BE2C (cell line): ENCODE measurements around the gene SLIT1.

Experiments
- DNase-seq: peaks from one replicate; pipeline ENCODE4 v3.0.0-alpha.2; 2020
- H3K27me3 ChIP-seq: fragments of 250-450 bp; sonication (Bioruptor Pico); 2 replicates; pipeline ENCODE4 v1.5.1; 2020; ENCODE audit warnings: mild to moderate bottlenecking
- H3K36me3 ChIP-seq: fragments of 250-450 bp; sonication (Bioruptor Pico); 2 replicates; pipeline ENCODE4 v1.5.1; 2020; ENCODE audit warnings: mild to moderate bottlenecking
- H3K4me1 ChIP-seq: fragments of 250-450 bp; sonication (Bioruptor Pico); 2 replicates; pipeline ENCODE4 v1.5.1; 2020
- H3K4me3 ChIP-seq: 2 replicates; pipeline ENCODE4 v1.5.1; 2011; ENCODE audit warnings: low read depth, low read length
- H3K9me3 ChIP-seq: fragments of 250-450 bp; sonication (Bioruptor Pico); 2 replicates; pipeline ENCODE4 v1.5.1; 2020
- CTCF ChIP-seq: IDR thresholded peaks from 2 replicates; pipeline ENCODE4 v1.5.1; 2012; ENCODE audit warnings: mild to moderate bottlenecking, low read depth, low read length

SLIT1 gene

GRCh38 chr10:97138846-97139245 is 46.9 kb downstream of the SLIT1 start:
- Histone ChIP-seq H3K9me3 (no peaks in the 10 kb centered on the region), H3K36me3 (no peaks in the 10 kb centered on the region), H3K4me3 (no peak overlapping the region), H3K27me3 (no peaks in the 10 kb centered on the region), H3K4me1 (peaks cover 19% of the 10 kb centered on the region)
- TF ChIP-seq CTCF = no peak
- no peak for DNase-seq

- TF ChIP-seq CTCF = peak; percentile 19; the same call in 1 of the 2 replicates
Observed at GRCh38 chr10:97138174-97138573, 47.6 kb downstream of the SLIT1 start.

GRCh38 chr10:97136756-97137155 is 49.0 kb downstream of the SLIT1 start:
- Histone ChIP-seq H3K9me3 (no peaks in the 10 kb centered on the region), H3K4me1 (peaks cover 19% of the 10 kb centered on the region), H3K36me3 (no peaks in the 10 kb centered on the region), H3K4me3 (no peak overlapping the region), H3K27me3 (no peaks in the 10 kb centered on the region)
- no peak for TF ChIP-seq CTCF
- no peak for DNase-seq

More at GRCh38 chr10:97138174-97138573, 47.6 kb downstream of the SLIT1 start:
- no peak for DNase-seq
- Histone ChIP-seq H3K36me3 (no peaks in the 10 kb centered on the region), H3K9me3 (no peaks in the 10 kb centered on the region), H3K4me3 (no peak overlapping the region), H3K4me1 (peaks cover 19% of the 10 kb centered on the region), H3K27me3 (no peaks in the 10 kb centered on the region)

- no peak for TF ChIP-seq CTCF
- Histone ChIP-seq H3K27me3 (no peaks in the 10 kb centered on the region), H3K9me3 (no peaks in the 10 kb centered on the region), H3K4me3 (no peak overlapping the region), H3K4me1 (peaks cover 11% of the 10 kb centered on the region), H3K36me3 (no peaks in the 10 kb centered on the region)
- no peak for DNase-seq
Observed at GRCh38 chr10:97135464-97135863, 50.3 kb downstream of the SLIT1 start.

- peaks cover 7% of the 10 kb centered on the region for H3K4me1 ChIP-seq
- no peaks in the 10 kb centered on the region for H3K9me3 ChIP-seq
- no peak overlapping the region for H3K4me3 ChIP-seq
- DNase-seq = no peak
- no peaks in the 10 kb centered on the region for H3K36me3 ChIP-seq
- no peak for TF ChIP-seq CTCF
- no peaks in the 10 kb centered on the region for H3K27me3 ChIP-seq
Observed at GRCh38 chr10:97134983-97135382, 50.8 kb downstream of the SLIT1 start.

GRCh38 chr10:97134110-97134509 is 51.6 kb downstream of the SLIT1 start:
- H3K4me1 ChIP-seq = peaks cover 6% of the 10 kb centered on the region; the same call in 1 of the 2 replicates
- H3K36me3 ChIP-seq = no peaks in the 10 kb centered on the region
- no peaks in the 10 kb centered on the region for H3K9me3 ChIP-seq
- no peak overlapping the region for H3K4me3 ChIP-seq
- no peak for DNase-seq
- TF ChIP-seq CTCF = no peak
- H3K27me3 ChIP-seq = no peaks in the 10 kb centered on the region
